Lower leg skin (tissue), 4 donors: ENCODE data around the gene COL9A3. TPM values are rescaled to one million over a fixed set of nuclear protein-coding genes. Genes with fewer than 3 reads are reported as not detected.

ENCODE experiments used
- DNase-seq, 2 donors: peaks; one replicate each; pipeline ENCODE4 v3.0.0-alpha.2; 2019; ENCODE audit warnings: low spot score in 2 of 2
- H3K4me3 ChIP-seq: fragments of 200-600 bp; sonication (generic); 2 replicates; pipeline ENCODE4 v1.5.1; 2017; ENCODE audit warnings: mild to moderate bottlenecking, low read depth; ENCODE audit not compliant: poor library complexity, severe bottlenecking
- POLR2A ChIP-seq, 2 donors: fragments of 450-650 bp; IDR thresholded peaks; one replicate each; pipeline ENCODE4 v1.6.1; 2016 to 2017; ENCODE audit warnings: antibody characterized with exemption in 2 of 2, mild to moderate bottlenecking in 1 of 2, moderate library complexity in 1 of 2
- WGBS, 2 donors: methylation state at CpG; one replicate each; pipeline ENCODE4 v1.1.5; 2018; 5-methylcytosine and 5-hydroxymethylcytosine counted together
- intact Hi-C: fragments of 100-400 bp; cut with DNase I; formaldehyde crosslinking; loops from one replicate; pipeline ENCODE4 v1.15.0; 2023; ENCODE audit warnings: low total_unique reads
- total RNA-seq, 4 donors: library from RNA; depleted of rRNA; stranded (reverse); fragments of >200 nt; gene quantifications; one replicate each; pipeline ENCODE4 v1.1.0, GENCODE V29; 2016
- TF ChIP-seq, protein P1 (sequence below), 3 donors: fragments of 450-650 bp; IDR thresholded peaks; one replicate each; pipeline ENCODE4 v1.5.1; 2016; ENCODE audit warnings: antibody characterized with exemption in 3 of 3, mild to moderate bottlenecking in 3 of 3, moderate library complexity in 2 of 3

COL9A3 gene
- total RNA-seq, 4 donors from 2014 or later: 5.6 to 14.1 (median 10.8) TPM

DNA sequence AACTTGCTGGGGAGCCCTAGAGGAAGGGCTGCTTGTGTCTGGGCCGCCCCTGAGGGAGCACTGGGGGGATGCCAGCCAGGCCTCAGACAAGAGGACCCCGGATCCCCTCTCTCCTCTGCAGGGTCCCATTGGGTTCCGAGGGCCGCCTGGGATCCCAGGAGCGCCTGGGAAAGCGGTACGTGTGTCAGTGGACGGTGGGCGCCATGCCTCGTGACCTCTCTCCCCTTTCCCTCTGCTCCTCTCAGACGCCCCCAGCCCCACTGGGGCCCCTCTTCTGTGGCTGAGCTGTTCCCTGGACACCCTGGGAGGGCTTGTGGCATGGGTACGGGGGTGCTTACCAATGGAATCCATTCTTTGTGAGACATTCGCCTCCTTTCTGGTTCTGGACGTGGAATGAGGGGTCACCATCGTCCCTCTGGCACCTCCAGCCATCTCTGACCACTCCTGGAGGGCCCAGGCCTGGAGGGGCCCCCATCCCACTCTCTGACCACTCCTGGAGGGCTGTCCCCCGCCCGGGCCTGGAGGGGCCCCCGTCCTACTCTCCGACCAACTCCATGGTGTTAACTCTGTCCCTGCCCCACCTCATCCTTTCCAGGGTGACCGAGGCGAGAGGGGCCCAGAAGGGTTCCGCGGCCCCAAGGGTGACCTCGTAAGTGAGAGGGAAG is 9.9 kb downstream of the COL9A3 start:
- no peak for DNase-seq
- TF ChIP-seq, protein P1, sequence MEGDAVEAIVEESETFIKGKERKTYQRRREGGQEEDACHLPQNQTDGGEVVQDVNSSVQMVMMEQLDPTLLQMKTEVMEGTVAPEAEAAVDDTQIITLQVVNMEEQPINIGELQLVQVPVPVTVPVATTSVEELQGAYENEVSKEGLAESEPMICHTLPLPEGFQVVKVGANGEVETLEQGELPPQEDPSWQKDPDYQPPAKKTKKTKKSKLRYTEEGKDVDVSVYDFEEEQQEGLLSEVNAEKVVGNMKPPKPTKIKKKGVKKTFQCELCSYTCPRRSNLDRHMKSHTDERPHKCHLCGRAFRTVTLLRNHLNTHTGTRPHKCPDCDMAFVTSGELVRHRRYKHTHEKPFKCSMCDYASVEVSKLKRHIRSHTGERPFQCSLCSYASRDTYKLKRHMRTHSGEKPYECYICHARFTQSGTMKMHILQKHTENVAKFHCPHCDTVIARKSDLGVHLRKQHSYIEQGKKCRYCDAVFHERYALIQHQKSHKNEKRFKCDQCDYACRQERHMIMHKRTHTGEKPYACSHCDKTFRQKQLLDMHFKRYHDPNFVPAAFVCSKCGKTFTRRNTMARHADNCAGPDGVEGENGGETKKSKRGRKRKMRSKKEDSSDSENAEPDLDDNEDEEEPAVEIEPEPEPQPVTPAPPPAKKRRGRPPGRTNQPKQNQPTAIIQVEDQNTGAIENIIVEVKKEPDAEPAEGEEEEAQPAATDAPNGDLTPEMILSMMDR (IDR thresholded peaks at IDR 0.05): no peak
- TF ChIP-seq POLR2A (IDR thresholded peaks at IDR 0.05): no peak
- intact Hi-C loops: loop anchor here (10.0 kb wide), 1 partner anchor 188 kb away; no protein-coding TSS in a partner anchor
- 86 to 91% methylated on average over 23 to 24 of the region's 24 CpGs for WGBS, 2 donors
- no peak overlapping the region for H3K4me3 ChIP-seq

GRCh38 chr20:62827311-62828038 is 10.6 kb downstream of the COL9A3 start:
- 75 to 79% methylated on average over 17 to 19 of the region's 29 CpGs for WGBS, 2 donors
- TF ChIP-seq, protein P1 (IDR thresholded peaks at IDR 0.05): no peak
- no peak for TF ChIP-seq POLR2A (IDR thresholded peaks at IDR 0.05)
- no peak overlapping the region for H3K4me3 ChIP-seq
- intact Hi-C loops: loop anchor here (10.0 kb wide), 1 partner anchor 187 kb away; no protein-coding TSS in a partner anchor
- no peak for DNase-seq

- intact Hi-C loops: loop anchor here (10.0 kb wide), 1 partner anchor 187 kb away; no protein-coding TSS in a partner anchor
- H3K4me3 ChIP-seq: no peak overlapping the region
- whole genome bisulfite sequencing, 2 donors: 87 to 90% methylated on average over 7 to 8 of the region's 9 CpGs
- DNase-seq: no peak
- TF ChIP-seq POLR2A (IDR thresholded peaks at IDR 0.05): no peak
- TF ChIP-seq, protein P1 (IDR thresholded peaks at IDR 0.05): no peak
Measured at GRCh38 chr20:62828051-62828450, 11.2 kb downstream of the COL9A3 start.

DNA sequence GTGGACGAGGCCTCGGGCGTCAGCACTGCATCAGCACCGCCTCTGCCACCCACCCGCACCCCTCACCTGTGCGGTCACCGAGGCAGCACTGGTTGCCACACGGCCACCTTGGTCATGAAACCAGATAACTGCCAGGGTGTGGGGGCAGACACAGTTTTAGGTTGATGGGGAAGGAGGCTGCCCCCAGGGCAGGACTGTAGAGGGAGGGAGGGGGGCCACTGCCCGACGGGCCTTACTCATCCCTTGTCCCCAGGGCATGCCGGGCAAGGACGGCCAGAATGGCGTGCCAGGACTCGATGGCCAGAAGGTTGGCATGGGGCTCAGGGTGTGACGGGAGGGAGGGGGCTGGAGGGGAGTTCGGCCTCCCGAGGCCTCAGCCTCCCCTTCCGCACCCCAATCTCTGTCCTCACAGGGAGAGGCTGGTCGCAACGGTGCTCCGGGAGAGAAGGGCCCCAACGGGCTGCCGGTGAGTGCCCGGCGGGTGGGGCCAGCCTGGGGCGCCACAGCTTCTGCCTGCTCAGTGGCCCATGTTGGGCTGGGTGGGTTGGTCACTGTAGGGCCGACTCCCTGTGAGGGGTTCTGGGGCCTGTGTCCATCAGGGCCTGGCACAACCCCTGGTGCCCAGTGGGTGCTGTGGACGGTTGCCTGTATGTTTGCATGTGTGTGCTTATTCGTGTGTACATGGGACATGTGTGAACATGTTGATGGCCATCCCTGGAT is 11.8 kb downstream of the COL9A3 start:
- no peak for DNase-seq
- H3K4me3 ChIP-seq: no peak overlapping the region
- intact Hi-C loops: loop anchor here (10.0 kb wide), 1 partner anchor 186 kb away; no protein-coding TSS in a partner anchor
- no peak for TF ChIP-seq POLR2A (IDR thresholded peaks at IDR 0.05)
- TF ChIP-seq, protein P1 (IDR thresholded peaks at IDR 0.05): no peak
- 70 to 73% methylated on average over 20 to 23 of the region's 29 CpGs for WGBS, 2 donors

DNA sequence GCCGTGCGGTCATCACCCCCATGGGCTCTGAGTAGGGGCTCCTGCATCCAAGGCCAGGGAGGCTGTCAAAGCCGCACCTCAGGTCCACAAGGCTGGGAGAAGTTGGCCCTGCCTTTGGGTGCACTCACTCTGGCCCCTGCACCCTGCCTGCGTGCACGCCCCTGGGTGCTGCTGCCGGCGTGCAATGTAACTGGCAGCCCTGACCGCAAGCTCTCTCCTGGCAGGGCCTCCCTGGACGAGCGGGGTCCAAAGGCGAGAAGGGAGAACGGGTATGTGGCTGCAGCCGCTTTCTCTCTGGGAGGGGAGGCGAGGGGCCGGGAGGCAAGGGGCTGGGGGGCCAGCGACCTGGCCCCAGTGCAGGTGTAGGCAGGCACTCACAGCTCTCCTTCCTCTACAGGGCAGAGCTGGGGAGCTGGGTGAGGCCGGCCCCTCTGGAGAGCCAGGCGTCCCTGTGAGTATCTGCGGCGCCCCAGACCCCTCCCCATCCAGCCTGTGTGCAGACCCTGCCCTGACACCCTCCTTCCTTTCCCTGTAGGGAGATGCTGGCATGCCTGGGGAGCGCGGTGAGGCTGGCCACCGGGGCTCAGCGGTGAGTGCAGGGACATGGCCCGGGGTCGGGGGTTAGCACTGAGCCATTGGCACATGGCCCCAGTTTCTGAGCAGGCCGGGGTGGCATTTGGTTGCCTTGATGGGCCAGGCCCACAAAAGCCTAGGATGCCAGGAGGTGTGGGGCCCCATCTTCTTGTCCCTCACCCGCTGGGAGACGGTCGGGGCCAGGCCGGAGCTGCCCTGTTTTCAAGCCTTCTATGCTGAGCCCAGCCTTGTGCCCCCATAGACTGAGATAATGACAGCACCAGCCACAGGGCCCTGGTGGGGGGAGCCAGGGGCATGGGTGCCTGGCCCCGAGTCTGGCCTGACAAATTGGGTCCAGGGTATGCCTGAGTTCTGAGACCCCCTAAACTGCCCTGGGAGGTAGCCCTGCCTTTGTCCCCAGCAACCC is 12.7 kb downstream of the COL9A3 start:
- no peak for DNase-seq
- TF ChIP-seq POLR2A (IDR thresholded peaks at IDR 0.05): no peak
- TF ChIP-seq, protein P1 (IDR thresholded peaks at IDR 0.05): no peak
- H3K4me3 ChIP-seq: no peak overlapping the region
- intact Hi-C loops: loop anchor here (10.0 kb wide), 1 partner anchor 185 kb away; no protein-coding TSS in a partner anchor
- 87 to 95% methylated on average over 25 to 27 of the region's 32 CpGs for WGBS, 2 donors
